Parathyroid adenoma (tissue), 2 donors: ENCODE results near the gene CDK2AP2.

Experiments used
- H2AFZ ChIP-seq: fragments of 300-600 bp; sonication (generic); one replicate; pipeline ENCODE4 v1.7.0; 2017; ENCODE audit warnings: antibody characterized with exemption, mild to moderate bottlenecking
- H3K27ac ChIP-seq: fragments of 300-600 bp; sonication (generic); one replicate; pipeline ENCODE4 v1.7.0; 2017
- H3K27me3 ChIP-seq: fragments of 300-600 bp; sonication (generic); one replicate; pipeline ENCODE4 v1.7.0; 2017; ENCODE audit warnings: low read length; ENCODE audit not compliant: control insufficient read depth, insufficient read depth
- H3K36me3 ChIP-seq: fragments of 300-600 bp; sonication (generic); one replicate; pipeline ENCODE4 v1.7.0; 2017; ENCODE audit warnings: low read length; ENCODE audit not compliant: control insufficient read depth, insufficient read depth
- H3K4me1 ChIP-seq: fragments of 300-600 bp; sonication (generic); one replicate; pipeline ENCODE4 v1.7.0; 2017; ENCODE audit warnings: control low read depth
- H3K4me2 ChIP-seq: fragments of 300-600 bp; sonication (generic); one replicate; pipeline ENCODE4 v1.7.0; 2017; ENCODE audit warnings: low read length
- H3K4me3 ChIP-seq: fragments of 300-600 bp; sonication (generic); one replicate; pipeline ENCODE4 v1.7.0; 2017; ENCODE audit warnings: low read depth, low read length
- H3K79me2 ChIP-seq: fragments of 300-600 bp; sonication (generic); one replicate; pipeline ENCODE4 v1.7.0; 2017; ENCODE audit warnings: control low read depth
- H3K9ac ChIP-seq: fragments of 300-600 bp; sonication (generic); one replicate; pipeline ENCODE4 v1.7.0; 2017; ENCODE audit warnings: mild to moderate bottlenecking
- H3K9me3 ChIP-seq: fragments of 300-600 bp; sonication (generic); one replicate; pipeline ENCODE4 v1.7.0; 2017; ENCODE audit warnings: low read length; ENCODE audit not compliant: control insufficient read depth
- CTCF ChIP-seq: fragments of 300-600 bp; sonication (generic); IDR thresholded peaks from one replicate; pipeline ENCODE4 v1.7.0; 2017; ENCODE audit warnings: antibody characterized with exemption, mild to moderate bottlenecking
- donor health status: primary hyperparathyroidism.

The CDK2AP2 gene

GRCh38 chr11:67464411-67465188 is 43.4 kb downstream of the CDK2AP2 start:
- no peaks in the 10 kb centered on the region for H3K4me1 ChIP-seq

DNA sequence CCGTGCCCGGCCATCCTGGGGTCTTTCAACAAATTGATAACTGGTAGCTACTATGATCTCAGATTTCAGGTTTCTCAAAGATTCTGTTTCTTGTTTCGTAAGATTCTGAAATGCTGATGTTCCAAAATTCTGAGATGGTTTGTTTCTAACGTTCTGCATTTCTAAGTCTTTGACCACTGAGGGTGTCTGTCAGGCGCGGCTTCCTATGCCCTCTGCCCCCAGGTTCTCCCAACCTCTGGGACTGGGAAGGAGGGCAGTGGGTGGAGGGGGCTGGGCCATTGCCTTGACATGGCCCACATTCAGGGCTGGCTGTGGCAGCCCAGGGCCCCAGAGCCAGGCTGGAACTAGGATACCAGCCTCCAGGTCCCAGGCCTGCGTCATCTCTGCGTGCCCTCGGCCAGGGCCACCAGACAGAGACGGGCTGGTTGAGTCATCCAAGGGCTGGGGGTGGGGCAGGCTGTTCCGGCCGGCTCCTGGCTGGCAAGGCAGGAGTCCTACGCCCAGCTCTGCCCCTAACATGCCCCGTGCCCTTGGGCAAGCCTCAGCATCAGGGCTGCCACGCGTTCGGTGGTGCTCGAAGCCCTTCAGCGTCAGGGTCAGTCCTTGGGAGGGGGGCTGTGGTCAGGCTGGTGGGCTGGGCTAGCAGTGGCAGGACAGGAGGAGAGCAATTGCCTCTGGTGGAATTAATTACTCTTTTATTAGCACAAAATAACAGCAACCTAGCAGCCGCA is 44.1 kb downstream of the CDK2AP2 start:
- H2AFZ ChIP-seq, result peak overlapping the region; percentile 53
- no peaks in the 10 kb centered on the region for H3K27me3 ChIP-seq
- H3K27ac ChIP-seq, result peak overlapping the region; percentile 57
- no peaks in the 10 kb centered on the region for H3K36me3 ChIP-seq
- H3K79me2 ChIP-seq, result no peaks in the 10 kb centered on the region
- no peaks in the 10 kb centered on the region for H3K9me3 ChIP-seq
- H3K4me1 ChIP-seq, result no peaks in the 10 kb centered on the region
- H3K4me3 ChIP-seq, result peak overlapping the region; percentile 40
- peak overlapping the region; percentile 53 for H3K4me2 ChIP-seq
- H3K9ac ChIP-seq, result no peak overlapping the region
- no peak for TF ChIP-seq CTCF

More at GRCh38 chr11:67464411-67465188, 43.4 kb downstream of the CDK2AP2 start:
- H3K79me2 ChIP-seq, result no peaks in the 10 kb centered on the region
- H3K27me3 ChIP-seq, result no peaks in the 10 kb centered on the region
- H3K9ac ChIP-seq, result no peak overlapping the region
- peak overlapping the region; percentile 76 for H3K27ac ChIP-seq
- peak overlapping the region; percentile 74 for H2AFZ ChIP-seq
- TF ChIP-seq CTCF, result no peak
- peak overlapping the region; percentile 64 for H3K4me3 ChIP-seq
- H3K9me3 ChIP-seq, result no peaks in the 10 kb centered on the region
- no peaks in the 10 kb centered on the region for H3K36me3 ChIP-seq
- peak overlapping the region; percentile 76 for H3K4me2 ChIP-seq

DNA sequence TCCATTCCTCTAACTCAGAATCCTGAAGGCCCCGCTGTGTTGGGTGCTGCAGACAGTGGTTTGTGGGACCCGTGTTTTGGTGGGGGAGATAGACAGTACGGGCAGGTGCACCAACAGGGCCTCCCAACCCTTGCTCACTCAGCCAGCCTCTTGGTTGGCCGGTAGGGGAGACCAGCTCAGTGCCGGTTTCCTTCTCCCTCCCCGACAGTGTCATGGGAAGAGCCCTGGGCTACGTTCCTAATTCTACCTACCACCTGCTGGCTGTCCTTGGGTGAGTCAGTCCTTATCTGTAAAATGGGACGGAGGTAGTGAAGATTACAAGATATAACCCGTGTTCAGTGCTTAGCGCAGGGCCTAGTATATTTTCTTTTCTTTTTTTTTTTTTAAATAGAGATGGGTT is 44.8 kb downstream of the CDK2AP2 start:
- H2AFZ ChIP-seq, result no peak overlapping the region
- no peak overlapping the region for H3K9ac ChIP-seq
- H3K27me3 ChIP-seq, result no peaks in the 10 kb centered on the region
- no peak for TF ChIP-seq CTCF
- H3K9me3 ChIP-seq, result no peaks in the 10 kb centered on the region
- H3K27ac ChIP-seq, result no peak overlapping the region
- no peak overlapping the region for H3K4me2 ChIP-seq
- no peaks in the 10 kb centered on the region for H3K36me3 ChIP-seq
- no peak overlapping the region for H3K4me3 ChIP-seq
- H3K79me2 ChIP-seq, result no peaks in the 10 kb centered on the region
- no peaks in the 10 kb centered on the region for H3K4me1 ChIP-seq

DNA sequence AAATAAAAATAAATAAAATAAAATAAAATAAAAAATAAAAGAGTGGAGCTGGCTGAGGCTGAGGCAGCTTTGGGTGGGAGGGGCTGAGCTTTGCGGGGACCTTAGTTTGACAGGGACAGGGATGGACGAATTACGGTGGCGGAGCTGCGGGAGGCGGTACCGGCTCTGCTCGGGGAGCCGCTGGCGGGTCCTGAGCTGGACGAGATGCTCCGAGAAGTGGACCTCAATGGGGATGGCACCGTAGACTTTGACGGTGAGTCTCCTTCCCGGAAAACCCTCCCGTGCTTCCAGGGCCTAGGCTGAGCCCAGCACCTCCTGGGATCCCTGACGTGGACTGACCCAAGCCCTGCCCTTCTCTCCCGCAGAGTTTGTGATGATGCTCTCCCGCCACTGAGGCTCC is 49.7 kb downstream of the CDK2AP2 start:
- no peak overlapping the region for H3K4me2 ChIP-seq
- no peaks in the 10 kb centered on the region for H3K27me3 ChIP-seq
- H3K9ac ChIP-seq, result no peak overlapping the region
- no peaks in the 10 kb centered on the region for H3K4me1 ChIP-seq
- H2AFZ ChIP-seq, result no peak overlapping the region
- no peaks in the 10 kb centered on the region for H3K9me3 ChIP-seq
- no peaks in the 10 kb centered on the region for H3K79me2 ChIP-seq
- H3K36me3 ChIP-seq, result no peaks in the 10 kb centered on the region
- no peak for TF ChIP-seq CTCF
- no peak overlapping the region for H3K27ac ChIP-seq
- no peak overlapping the region for H3K4me3 ChIP-seq
